Measurements from ENCODE around the gene ZAP70. TPM values are rescaled to one million over a fixed set of nuclear protein-coding genes. Genes with fewer than 3 reads are reported as not detected.

The ZAP70 gene
- total and polyA plus RNA-seq, 4 donors: 0.40 to 2.1 (median 1.9) TPM

- Histone ChIP-seq H3K9me3 (ENCODE audit: control insufficient read depth, insufficient read depth, low read length) (no peaks in the 10 kb centered on the region), H3K4me1 (ENCODE audit: control insufficient read depth, insufficient read depth, low read length) (no peaks in the 10 kb centered on the region), H3K27ac (ENCODE audit: low read depth, low read length) (no peak overlapping the region), H3K36me3 (ENCODE audit: control insufficient read depth, insufficient read depth, low read length) (peaks cover 73% of the 10 kb centered on the region), H3K4me3 (ENCODE audit: low read depth, low read length) (no peak overlapping the region), H3K27me3 (ENCODE audit: control insufficient read depth, insufficient read depth, low read length) (no peaks in the 10 kb centered on the region)
- no peak for DNase-seq (ENCODE audit: low read depth in 4 of 6, low spot score in 6 of 6)
- 100% methylated on average over 1 of the region's 1 CpG for WGBS (ENCODE audit: insufficient coverage)
These were observed 44.8 kb downstream of the ZAP70 start for GRCh38 chr2:97758131-97758705.

- DNase-seq (ENCODE audit: low read depth in 4 of 6, low spot score in 6 of 6): no peak
- 100% methylated on average over 3 of the region's 9 CpGs for WGBS (ENCODE audit: insufficient coverage)
- H3K27me3 ChIP-seq (ENCODE audit: control insufficient read depth, insufficient read depth, low read length): no peaks in the 10 kb centered on the region
- no peak overlapping the region for H3K27ac ChIP-seq (ENCODE audit: low read depth, low read length)
- H3K9me3 ChIP-seq (ENCODE audit: control insufficient read depth, insufficient read depth, low read length): no peaks in the 10 kb centered on the region
- H3K4me3 ChIP-seq (ENCODE audit: low read depth, low read length): no peak overlapping the region
- H3K4me1 ChIP-seq (ENCODE audit: control insufficient read depth, insufficient read depth, low read length): no peaks in the 10 kb centered on the region
- peaks cover 84% of the 10 kb centered on the region for H3K36me3 ChIP-seq (ENCODE audit: control insufficient read depth, insufficient read depth, low read length)
These were observed 46.5 kb downstream of the ZAP70 start for GRCh38 chr2:97759727-97760407.

- H3K36me3 ChIP-seq (ENCODE audit: control insufficient read depth, insufficient read depth, low read length): peaks cover 84% of the 10 kb centered on the region
These were observed 47.2 kb downstream of the ZAP70 start for GRCh38 chr2:97760480-97761049.

GRCh38 chr2:97761192-97761591 is 47.8 kb downstream of the ZAP70 start:
- no peak for DNase-seq (ENCODE audit: low read depth in 4 of 6, low spot score in 6 of 6)
- Histone ChIP-seq H3K27me3 (ENCODE audit: control insufficient read depth, insufficient read depth, low read length) (no peaks in the 10 kb centered on the region), H3K9me3 (ENCODE audit: control insufficient read depth, insufficient read depth, low read length) (no peaks in the 10 kb centered on the region), H3K36me3 (ENCODE audit: control insufficient read depth, insufficient read depth, low read length) (peaks cover 81% of the 10 kb centered on the region), H3K4me1 (ENCODE audit: control insufficient read depth, insufficient read depth, low read length) (no peaks in the 10 kb centered on the region), H3K4me3 (ENCODE audit: low read depth, low read length) (no peak overlapping the region), H3K27ac (ENCODE audit: low read depth, low read length) (no peak overlapping the region)
- 95% methylated on average over 23 of the region's 23 CpGs for WGBS (ENCODE audit: insufficient coverage)

More at GRCh38 chr2:97760480-97761049, 47.2 kb downstream of the ZAP70 start:
- no peak overlapping the region for H3K4me3 ChIP-seq (ENCODE audit: low read depth, low read length)
- no peaks in the 10 kb centered on the region for H3K4me1 ChIP-seq (ENCODE audit: control insufficient read depth, insufficient read depth, low read length)
- 99% methylated on average over 17 of the region's 17 CpGs for WGBS (ENCODE audit: insufficient coverage)
- H3K9me3 ChIP-seq (ENCODE audit: control insufficient read depth, insufficient read depth, low read length): no peaks in the 10 kb centered on the region
- H3K27ac ChIP-seq (ENCODE audit: low read depth, low read length): no peak overlapping the region
- H3K27me3 ChIP-seq (ENCODE audit: control insufficient read depth, insufficient read depth, low read length): no peaks in the 10 kb centered on the region
- DNase-seq (ENCODE audit: low read depth in 4 of 6, low spot score in 6 of 6): no peak

- no peak for DNase-seq (ENCODE audit: low read depth in 4 of 6, low spot score in 6 of 6)
- H3K36me3 ChIP-seq (ENCODE audit: control insufficient read depth, insufficient read depth, low read length): peaks cover 68% of the 10 kb centered on the region
- no peaks in the 10 kb centered on the region for H3K27me3 ChIP-seq (ENCODE audit: control insufficient read depth, insufficient read depth, low read length)
- no peaks in the 10 kb centered on the region for H3K9me3 ChIP-seq (ENCODE audit: control insufficient read depth, insufficient read depth, low read length)
- no peak overlapping the region for H3K27ac ChIP-seq (ENCODE audit: low read depth, low read length)
- no peak overlapping the region for H3K4me3 ChIP-seq (ENCODE audit: low read depth, low read length)
- WGBS (ENCODE audit: insufficient coverage): 95% methylated on average over 20 of the region's 20 CpGs
- no peaks in the 10 kb centered on the region for H3K4me1 ChIP-seq (ENCODE audit: control insufficient read depth, insufficient read depth, low read length)
These were observed 49.9 kb downstream of the ZAP70 start for GRCh38 chr2:97763176-97763845.

GRCh38 chr2:97764559-97765263 is 51.3 kb downstream of the ZAP70 start:
- Histone ChIP-seq H3K9me3 (ENCODE audit: control insufficient read depth, insufficient read depth, low read length) (no peaks in the 10 kb centered on the region), H3K36me3 (ENCODE audit: control insufficient read depth, insufficient read depth, low read length) (peaks cover 61% of the 10 kb centered on the region), H3K4me3 (ENCODE audit: low read depth, low read length) (no peak overlapping the region), H3K27me3 (ENCODE audit: control insufficient read depth, insufficient read depth, low read length) (no peaks in the 10 kb centered on the region), H3K4me1 (ENCODE audit: control insufficient read depth, insufficient read depth, low read length) (no peaks in the 10 kb centered on the region), H3K27ac (ENCODE audit: low read depth, low read length) (no peak overlapping the region)
- no peak for DNase-seq (ENCODE audit: low read depth in 4 of 6, low spot score in 6 of 6)
- 93% methylated on average over 11 of the region's 11 CpGs for WGBS (ENCODE audit: insufficient coverage)

GRCh38 chr2:97765933-97766332 is 52.6 kb downstream of the ZAP70 start:
- H3K4me3 ChIP-seq (ENCODE audit: low read depth, low read length): no peak overlapping the region
- DNase-seq (ENCODE audit: low read depth in 4 of 6, low spot score in 6 of 6): peak in 1 of 6 donors; percentile 39
- H3K9me3 ChIP-seq (ENCODE audit: control insufficient read depth, insufficient read depth, low read length): no peaks in the 10 kb centered on the region
- H3K27me3 ChIP-seq (ENCODE audit: control insufficient read depth, insufficient read depth, low read length): no peaks in the 10 kb centered on the region
- H3K27ac ChIP-seq (ENCODE audit: low read depth, low read length): no peak overlapping the region
- H3K36me3 ChIP-seq (ENCODE audit: control insufficient read depth, insufficient read depth, low read length): peaks cover 50% of the 10 kb centered on the region
- WGBS (ENCODE audit: insufficient coverage): no CpG with 5 or more reads among the region's 4 CpGs
- H3K4me1 ChIP-seq (ENCODE audit: control insufficient read depth, insufficient read depth, low read length): no peaks in the 10 kb centered on the region

- Histone ChIP-seq H3K9me3 (ENCODE audit: control insufficient read depth, insufficient read depth, low read length) (no peaks in the 10 kb centered on the region), H3K36me3 (ENCODE audit: control insufficient read depth, insufficient read depth, low read length) (peaks cover 44% of the 10 kb centered on the region), H3K27ac (ENCODE audit: low read depth, low read length) (no peak overlapping the region), H3K4me1 (ENCODE audit: control insufficient read depth, insufficient read depth, low read length) (no peaks in the 10 kb centered on the region), H3K27me3 (ENCODE audit: control insufficient read depth, insufficient read depth, low read length) (no peaks in the 10 kb centered on the region), H3K4me3 (ENCODE audit: low read depth, low read length) (no peak overlapping the region)
- DNase-seq (ENCODE audit: low read depth in 4 of 6, low spot score in 6 of 6): no peak
- 92% methylated on average over 2 of the region's 5 CpGs for WGBS (ENCODE audit: insufficient coverage)
These were observed 53.2 kb downstream of the ZAP70 start for GRCh38 chr2:97766567-97766966.

- no CpG with 5 or more reads among the region's 3 CpGs for WGBS (ENCODE audit: insufficient coverage)
- Histone ChIP-seq H3K4me3 (ENCODE audit: low read depth, low read length) (no peak overlapping the region), H3K27me3 (ENCODE audit: control insufficient read depth, insufficient read depth, low read length) (no peaks in the 10 kb centered on the region), H3K4me1 (ENCODE audit: control insufficient read depth, insufficient read depth, low read length) (no peaks in the 10 kb centered on the region), H3K36me3 (ENCODE audit: control insufficient read depth, insufficient read depth, low read length) (peaks cover 39% of the 10 kb centered on the region), H3K27ac (ENCODE audit: low read depth, low read length) (no peak overlapping the region), H3K9me3 (ENCODE audit: control insufficient read depth, insufficient read depth, low read length) (no peaks in the 10 kb centered on the region)
- DNase-seq (ENCODE audit: low read depth in 4 of 6, low spot score in 6 of 6): no peak
These were observed 55.9 kb downstream of the ZAP70 start for GRCh38 chr2:97769308-97769707.
